ENCODE results near the gene RAB11FIP4. TPM values are rescaled to one million over a fixed set of nuclear protein-coding genes. Genes with fewer than 3 reads are reported as not detected.

Gene RAB11FIP4
- total and polyA plus RNA-seq, 4 experiments from 2014 or later: 8.3 to 47.4 (median 30.0) TPM

- H3K27me3 Mint-ChIP-seq: peaks cover 23 to 34% of the 10 kb centered on the region in 2 donors
- peaks cover 8% of the 10 kb centered on the region for H3K27me3 ChIP-seq (ENCODE audit: insufficient read depth, low read length)
- H3K4me3 ChIP-seq (ENCODE audit: low read length in 2 of 2): no peak overlapping the region
- intact Hi-C loops (cut with micrococcal nuclease): no loop called here
- no peak for DNase-seq
- H3K4me1 ChIP-seq (ENCODE audit: insufficient read depth, low read length): peaks cover 9% of the 10 kb centered on the region
- ChIA-PET CTCF (ENCODE audit: partially characterized antibody) (interaction anchor here (2.0 to 3.6 kb wide), 4 partner anchors 42 to 450 kb away, joined by 6 to 47 read pairs (median 15); no protein-coding TSS in a partner anchor), POLR2A (ENCODE audit: partially characterized antibody) (no interaction called here)
- H3K9me3 ChIP-seq (ENCODE audit: control insufficient read depth in 1 of 2, low read length in 2 of 2): no peaks in the 10 kb centered on the region
- H3K4me1 Mint-ChIP-seq: peaks cover 2 to 23% (median 5%) of the 10 kb centered on the region in 4 donors
- no peaks in the 10 kb centered on the region for H3K36me3 Mint-ChIP-seq
- peak overlapping the region in 7 of 8 donors; percentile 44 to 88 (median 78) for H3K4me3 Mint-ChIP-seq
- no peaks in the 10 kb centered on the region for H3K9me3 Mint-ChIP-seq
- H3K36me3 ChIP-seq (ENCODE audit: insufficient read depth, low read length): no peaks in the 10 kb centered on the region
- no peak overlapping the region for H3K27ac ChIP-seq (ENCODE audit: low read depth, low read length)
- no peak overlapping the region for H3K27ac Mint-ChIP-seq
These were observed 553 bp upstream of the RAB11FIP4 start for GRCh38 chr17:31390748-31391495.

DNA sequence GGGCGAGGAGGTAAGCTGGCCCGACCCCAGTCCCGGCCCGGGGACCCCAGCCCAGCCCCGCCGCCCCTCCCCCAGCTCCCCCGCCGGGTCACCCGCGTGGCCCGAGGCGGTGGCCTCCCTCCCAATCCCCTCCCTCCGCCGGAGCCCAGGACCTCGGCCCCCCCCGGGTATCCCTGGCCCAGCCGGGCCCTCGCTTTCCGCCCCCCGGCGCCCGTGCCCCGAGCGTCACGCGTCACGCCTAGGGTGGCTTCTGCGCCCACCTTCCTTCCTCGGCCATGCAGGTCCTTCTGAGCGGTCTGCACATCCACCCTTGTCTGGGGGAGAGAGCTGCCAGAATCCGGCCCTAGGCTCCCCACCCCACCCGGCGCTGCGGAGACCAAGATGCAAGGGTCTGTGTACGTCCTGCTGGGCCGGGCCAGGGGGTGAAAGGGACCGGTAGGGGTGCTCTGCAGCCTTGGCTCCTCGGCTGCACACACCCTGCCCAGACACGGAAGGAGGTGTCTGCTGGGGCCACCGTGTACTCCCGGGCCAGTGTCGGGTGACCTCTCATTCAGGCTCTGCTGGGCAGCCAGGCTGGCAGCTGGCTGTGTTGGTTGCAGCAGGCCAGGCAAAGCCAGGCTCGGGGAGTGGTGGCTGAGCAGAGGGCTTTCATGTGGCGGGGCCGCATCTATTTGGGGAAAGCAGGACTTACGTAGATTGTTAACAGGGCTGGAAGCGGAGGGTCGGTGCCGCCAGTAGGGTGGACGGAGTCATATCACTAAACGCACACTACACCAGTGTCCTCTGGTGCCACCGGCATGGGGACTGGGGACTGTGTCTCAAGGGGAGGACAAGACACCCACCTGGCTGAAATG, 754 bp downstream of the RAB11FIP4 start:
- Histone ChIP-seq H3K27me3 (ENCODE audit: insufficient read depth, low read length) (peaks cover 8% of the 10 kb centered on the region), H3K4me1 (ENCODE audit: insufficient read depth, low read length) (peaks cover 9% of the 10 kb centered on the region), H3K4me3 (ENCODE audit: low read length in 2 of 2) (no peak overlapping the region), H3K9me3 (ENCODE audit: control insufficient read depth in 1 of 2, low read length in 2 of 2) (no peaks in the 10 kb centered on the region), H3K27ac (ENCODE audit: low read depth, low read length) (no peak overlapping the region), H3K36me3 (ENCODE audit: insufficient read depth, low read length) (no peaks in the 10 kb centered on the region)
- no peaks in the 10 kb centered on the region for H3K36me3 Mint-ChIP-seq
- H3K27me3 Mint-ChIP-seq: peaks cover 24 to 38% of the 10 kb centered on the region in 2 donors
- POLR2A ChIA-PET (ENCODE audit: partially characterized antibody): no interaction called here
- CTCF ChIA-PET (ENCODE audit: partially characterized antibody): interaction anchor here (3.2 kb wide), 1 partner anchor 132 kb away, joined by 47 read pairs; no protein-coding TSS in a partner anchor
- peaks cover 2 to 23% (median 5%) of the 10 kb centered on the region in 4 donors for H3K4me1 Mint-ChIP-seq
- H3K4me3 Mint-ChIP-seq: peak overlapping the region; percentile 66 to 82 (median 74)
- intact Hi-C loops (cut with micrococcal nuclease): no loop called here
- H3K9me3 Mint-ChIP-seq: no peaks in the 10 kb centered on the region
- DNase-seq: no peak
- H3K27ac Mint-ChIP-seq: no peak overlapping the region

- CTCF ChIA-PET (ENCODE audit: partially characterized antibody): no interaction called here
- Histone ChIP-seq H3K27ac (ENCODE audit: low read depth, low read length) (no peak overlapping the region), H3K36me3 (ENCODE audit: insufficient read depth, low read length) (no peaks in the 10 kb centered on the region), H3K4me3 (ENCODE audit: low read length in 2 of 2) (no peak overlapping the region), H3K9me3 (ENCODE audit: control insufficient read depth in 1 of 2, low read length in 2 of 2) (no peaks in the 10 kb centered on the region), H3K27me3 (ENCODE audit: insufficient read depth, low read length) (peaks cover 8% of the 10 kb centered on the region), H3K4me1 (ENCODE audit: insufficient read depth, low read length) (peaks cover 9% of the 10 kb centered on the region)
- H3K36me3 Mint-ChIP-seq: no peaks in the 10 kb centered on the region
- H3K27ac Mint-ChIP-seq: no peak overlapping the region
- intact Hi-C loops (cut with micrococcal nuclease): no loop called here
- H3K9me3 Mint-ChIP-seq: no peaks in the 10 kb centered on the region
- POLR2A ChIA-PET (ENCODE audit: partially characterized antibody): no interaction called here
- no peak for DNase-seq
- peaks cover 24 to 39% of the 10 kb centered on the region in 2 donors for H3K27me3 Mint-ChIP-seq
- peaks cover 2 to 23% (median 5%) of the 10 kb centered on the region in 4 donors for H3K4me1 Mint-ChIP-seq
- H3K4me3 Mint-ChIP-seq: peak overlapping the region; percentile 58 to 82 (median 74)
These were observed 1.6 kb downstream of the RAB11FIP4 start for GRCh38 chr17:31392856-31393748.

GRCh38 chr17:31393749-31394146, 2.3 kb downstream of the RAB11FIP4 start:
- Histone ChIP-seq H3K4me1 (ENCODE audit: insufficient read depth, low read length) (peaks cover 9% of the 10 kb centered on the region), H3K36me3 (ENCODE audit: insufficient read depth, low read length) (no peaks in the 10 kb centered on the region), H3K27me3 (ENCODE audit: insufficient read depth, low read length) (peaks cover 8% of the 10 kb centered on the region), H3K4me3 (ENCODE audit: low read length in 2 of 2) (no peak overlapping the region), H3K27ac (ENCODE audit: low read depth, low read length) (no peak overlapping the region), H3K9me3 (ENCODE audit: control insufficient read depth in 1 of 2, low read length in 2 of 2) (no peaks in the 10 kb centered on the region)
- Mint-ChIP-seq H3K27ac (no peak overlapping the region), H3K36me3 (no peaks in the 10 kb centered on the region), H3K4me1 (peaks cover 2 to 23% (median 5%) of the 10 kb centered on the region in 4 donors), H3K27me3 (peaks cover 24 to 41% of the 10 kb centered on the region in 2 donors), H3K4me3 (peak overlapping the region in 5 of 8 donors; percentile 7 to 62 (median 45)), H3K9me3 (no peaks in the 10 kb centered on the region)
- ChIA-PET POLR2A (ENCODE audit: partially characterized antibody) (no interaction called here), CTCF (ENCODE audit: partially characterized antibody) (no interaction called here)
- DNase-seq: no peak
- intact Hi-C loops (cut with micrococcal nuclease): no loop called here

- H3K4me1 ChIP-seq (ENCODE audit: insufficient read depth, low read length): peaks cover 9% of the 10 kb centered on the region
- CTCF ChIA-PET (ENCODE audit: partially characterized antibody): no interaction called here
- H3K36me3 ChIP-seq (ENCODE audit: insufficient read depth, low read length): no peaks in the 10 kb centered on the region
- POLR2A ChIA-PET (ENCODE audit: partially characterized antibody): no interaction called here
- Mint-ChIP-seq H3K36me3 (no peaks in the 10 kb centered on the region), H3K4me1 (peaks cover 2 to 22% (median 5%) of the 10 kb centered on the region in 4 donors), H3K4me3 (peak overlapping the region in 6 of 8 donors; percentile 1 to 55 (median 35)), H3K27ac (no peak overlapping the region), H3K27me3 (peaks cover 24 to 41% of the 10 kb centered on the region in 2 donors), H3K9me3 (no peaks in the 10 kb centered on the region)
- DNase-seq: peak in 3 of 5 donors; percentile 22 to 41 (median 32)
- no peak overlapping the region for H3K27ac ChIP-seq (ENCODE audit: low read depth, low read length)
- no peaks in the 10 kb centered on the region for H3K9me3 ChIP-seq (ENCODE audit: control insufficient read depth in 1 of 2, low read length in 2 of 2)
- H3K4me3 ChIP-seq (ENCODE audit: low read length in 2 of 2): no peak overlapping the region
- H3K27me3 ChIP-seq (ENCODE audit: insufficient read depth, low read length): peaks cover 8% of the 10 kb centered on the region
- intact Hi-C loops (cut with micrococcal nuclease): no loop called here
These were observed 3.1 kb downstream of the RAB11FIP4 start for GRCh38 chr17:31394544-31394943.

- intact Hi-C loops (cut with micrococcal nuclease): no loop called here
- Histone ChIP-seq H3K36me3 (ENCODE audit: insufficient read depth, low read length) (no peaks in the 10 kb centered on the region), H3K9me3 (ENCODE audit: control insufficient read depth in 1 of 2, low read length in 2 of 2) (no peaks in the 10 kb centered on the region), H3K27ac (ENCODE audit: low read depth, low read length) (no peak overlapping the region), H3K4me1 (ENCODE audit: insufficient read depth, low read length) (peaks cover under 1% of the 10 kb centered on the region), H3K4me3 (ENCODE audit: low read length in 2 of 2) (no peak overlapping the region), H3K27me3 (ENCODE audit: insufficient read depth, low read length) (peaks cover 8% of the 10 kb centered on the region)
- H3K27me3 Mint-ChIP-seq: peaks cover 19 to 31% of the 10 kb centered on the region in 2 donors
- no peak for DNase-seq
- ChIA-PET POLR2A (ENCODE audit: partially characterized antibody) (no interaction called here), CTCF (ENCODE audit: partially characterized antibody) (interaction anchor here (0.7 kb wide), 1 partner anchor 145 kb away, joined by 3 read pairs; no protein-coding TSS in a partner anchor)
- H3K36me3 Mint-ChIP-seq: no peaks in the 10 kb centered on the region
- no peak overlapping the region for H3K4me3 Mint-ChIP-seq
- peaks cover 0 to 11% (median under 1%) of the 10 kb centered on the region in 4 donors for H3K4me1 Mint-ChIP-seq
- H3K27ac Mint-ChIP-seq: no peak overlapping the region
- H3K9me3 Mint-ChIP-seq: no peaks in the 10 kb centered on the region
These were observed 5.9 kb downstream of the RAB11FIP4 start for GRCh38 chr17:31397256-31397939.
